Keratinocyte (primary cell): Measurements from ENCODE around the gene KIAA1958. TPM values are rescaled to one million over a fixed set of nuclear protein-coding genes. Genes with fewer than 3 reads are reported as not detected.

ENCODE experiments used
- DNase-seq: peaks from one replicate; pipeline ENCODE4 v3.0.0-alpha.2; 2011; ENCODE audit warnings: low read depth, missing footprints, low spot score
- FAIRE-seq: peaks from 2 replicates; lab custom pipeline; 2011; peaks lifted over from hg19 to GRCh38; lab: Jason Lieb, UNC
- H2AFZ ChIP-seq: 2 replicates; pipeline ENCODE4 v1.6.0; 2012; ENCODE audit warnings: low read length, control low read depth, inconsistent platforms; ENCODE audit not compliant: control insufficient read depth
- H3K27ac ChIP-seq: 2 replicates; pipeline ENCODE4 v1.5.1; 2011; ENCODE audit warnings: low read length; ENCODE audit not compliant: control insufficient read depth, insufficient read depth
- H3K27me3 ChIP-seq: 3 replicates; pipeline ENCODE4 v1.6.0; 2011; ENCODE audit warnings: low read length; ENCODE audit not compliant: control insufficient read depth, insufficient read depth; ENCODE audit errors: extremely low read depth
- H3K36me3 ChIP-seq, 2 experiments: 2 replicates in 1 of 2; 3 replicates in 1 of 2; pipeline ENCODE4 v1.5.1; 2011; ENCODE audit warnings: low read length in 2 of 2, mild to moderate bottlenecking in 1 of 2; ENCODE audit not compliant: control insufficient read depth in 2 of 2, insufficient read depth in 2 of 2; ENCODE audit errors: extremely low read depth in 1 of 2
- H3K4me1 ChIP-seq: 3 replicates; pipeline ENCODE4 v1.5.1; 2011; ENCODE audit warnings: low read length; ENCODE audit not compliant: control insufficient read depth, insufficient read depth; ENCODE audit errors: extremely low read depth
- H3K4me2 ChIP-seq: 3 replicates; pipeline ENCODE4 v1.6.0; 2011; ENCODE audit warnings: low read depth, low read length; ENCODE audit not compliant: control insufficient read depth, insufficient read depth; ENCODE audit errors: extremely low read depth
- H3K4me3 ChIP-seq, 3 experiments: fragments of 200-600 bp in 1 of 3; sonication (generic) in 1 of 3; 2 replicates in 2 of 3; 3 replicates in 1 of 3; pipeline ENCODE4 v1.5.1; 2011 to 2016; ENCODE audit warnings: low read length in 3 of 3, mild to moderate bottlenecking in 3 of 3, control low read depth in 2 of 3, inconsistent platforms in 1 of 3, low read depth in 1 of 3, mixed read lengths in 1 of 3, mixed run types in 1 of 3, moderate library complexity in 1 of 3; ENCODE audit not compliant: control insufficient read depth in 2 of 3, insufficient read depth in 2 of 3; ENCODE audit errors: extremely low read depth in 1 of 3
- H3K79me2 ChIP-seq: 2 replicates; pipeline ENCODE4 v1.6.0; 2012; ENCODE audit warnings: low read length; ENCODE audit not compliant: control insufficient read depth, insufficient read depth
- H3K9ac ChIP-seq: 3 replicates; pipeline ENCODE4 v1.6.0; 2011; ENCODE audit warnings: low read length; ENCODE audit not compliant: control insufficient read depth, insufficient read depth; ENCODE audit errors: extremely low read depth
- H3K9me1 ChIP-seq: 3 replicates; pipeline ENCODE4 v1.6.0; 2011; ENCODE audit warnings: low read length; ENCODE audit not compliant: control insufficient read depth, insufficient read depth; ENCODE audit errors: extremely low read depth
- H3K9me3 ChIP-seq: 2 replicates; pipeline ENCODE4 v1.5.1; 2012; ENCODE audit warnings: low read depth, low read length; ENCODE audit not compliant: control insufficient read depth
- H4K20me1 ChIP-seq: 3 replicates; pipeline ENCODE4 v1.6.0; 2011; ENCODE audit warnings: low read length; ENCODE audit not compliant: control insufficient read depth, insufficient read depth; ENCODE audit errors: extremely low read depth
- EZH2 ChIP-seq: IDR thresholded peaks from one replicate; pipeline ENCODE4 v1.6.1; 2012; ENCODE audit warnings: inconsistent platforms, mild to moderate bottlenecking, low read length, moderate library complexity
- dilution Hi-C: fragments of 300-500 bp; cut with MboI; formaldehyde crosslinking; loops from one replicate; pipeline ENCODE4 v1.7.0; 2020; ENCODE audit warnings: low sequenced_read_pairs; ENCODE audit not compliant: extremely low pct_ligation_motif_present
- polyA plus RNA-seq, 5 experiments: library from polyadenylated mRNA; depleted of rRNA in 3 of 5; stranded (reverse) in 3 of 5; stranded (forward) in 1 of 5; unstranded in 1 of 5; fragments of >200 nt; gene quantifications; 1 replicate in 1 of 5; 2 replicates in 3 of 5; 3 replicates in 1 of 5; pipeline versions ENCODE4 v1.2.1 to v1.2.3, GENCODE V29; 2011 to 2012; ENCODE audit warnings: missing spikeins in 2 of 5, low read depth in 1 of 5, low replicate concordance in 1 of 5
- TF ChIP-seq, protein P1 (sequence below), 3 experiments: IDR thresholded peaks in 1 of 3; conservative IDR thresholded peaks in 1 of 3; optimal IDR thresholded peaks in 1 of 3; 2 replicates in 2 of 3; 3 replicates in 1 of 3; pipeline versions ENCODE3 to v1.5.1; 2011; ENCODE audit warnings: low read length in 3 of 3, mild to moderate bottlenecking in 3 of 3, moderate library complexity in 2 of 3, control low read depth in 1 of 3, inconsistent platforms in 1 of 3; ENCODE audit not compliant: insufficient read depth in 2 of 3; ENCODE audit errors: extremely low read depth in 1 of 3

The KIAA1958 gene
- polyA plus RNA-seq, 1 donor (not counting 4 experiments of a cell fraction or from before 2014, with no cell fraction given): 0.84 TPM

DNA sequence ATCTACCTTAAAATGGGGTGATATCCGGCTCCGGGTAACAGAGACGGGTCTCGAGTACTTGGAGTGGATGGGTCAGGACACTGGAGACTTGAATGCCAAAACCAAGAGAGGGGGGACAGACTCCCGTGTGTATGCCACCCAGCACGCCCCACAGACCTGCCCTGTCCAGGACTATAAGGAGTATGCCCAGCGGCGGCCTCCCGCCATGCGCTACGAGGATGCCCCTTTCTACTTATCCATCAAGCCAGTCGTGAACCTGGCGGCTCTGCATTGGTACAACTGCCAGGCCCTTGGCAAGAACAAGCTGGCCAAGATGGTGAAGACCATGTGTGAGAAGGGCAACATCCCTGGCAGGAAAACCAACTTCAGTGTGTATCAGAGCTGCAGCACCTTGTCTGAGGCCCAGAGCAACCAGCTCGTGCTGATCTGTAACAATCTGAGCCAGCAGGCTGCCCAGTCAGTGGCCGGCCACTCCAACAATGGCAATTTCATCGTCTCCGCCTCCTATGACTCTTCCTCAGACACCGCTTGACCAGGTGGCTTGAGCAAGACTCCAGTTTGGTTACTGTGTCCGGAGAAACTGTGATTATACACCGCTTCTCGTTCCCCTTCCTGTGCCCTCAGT lies 131.9 kb downstream of the KIAA1958 start:
- dilution Hi-C loops: no loop called here
- Histone ChIP-seq H3K36me3 (no peaks in the 10 kb centered on the region), H4K20me1 (no peaks in the 10 kb centered on the region), H3K9me1 (no peaks in the 10 kb centered on the region), H3K27ac (no peak overlapping the region), H3K79me2 (no peaks in the 10 kb centered on the region), H3K27me3 (no peaks in the 10 kb centered on the region), H2AFZ (no peak overlapping the region), H3K4me1 (no peaks in the 10 kb centered on the region), H3K4me3 (no peak overlapping the region), H3K9ac (no peak overlapping the region), H3K4me2 (no peak overlapping the region), H3K9me3 (no peaks in the 10 kb centered on the region)
- no peak for DNase-seq
- FAIRE-seq: no peak
- TF ChIP-seq, protein P1, sequence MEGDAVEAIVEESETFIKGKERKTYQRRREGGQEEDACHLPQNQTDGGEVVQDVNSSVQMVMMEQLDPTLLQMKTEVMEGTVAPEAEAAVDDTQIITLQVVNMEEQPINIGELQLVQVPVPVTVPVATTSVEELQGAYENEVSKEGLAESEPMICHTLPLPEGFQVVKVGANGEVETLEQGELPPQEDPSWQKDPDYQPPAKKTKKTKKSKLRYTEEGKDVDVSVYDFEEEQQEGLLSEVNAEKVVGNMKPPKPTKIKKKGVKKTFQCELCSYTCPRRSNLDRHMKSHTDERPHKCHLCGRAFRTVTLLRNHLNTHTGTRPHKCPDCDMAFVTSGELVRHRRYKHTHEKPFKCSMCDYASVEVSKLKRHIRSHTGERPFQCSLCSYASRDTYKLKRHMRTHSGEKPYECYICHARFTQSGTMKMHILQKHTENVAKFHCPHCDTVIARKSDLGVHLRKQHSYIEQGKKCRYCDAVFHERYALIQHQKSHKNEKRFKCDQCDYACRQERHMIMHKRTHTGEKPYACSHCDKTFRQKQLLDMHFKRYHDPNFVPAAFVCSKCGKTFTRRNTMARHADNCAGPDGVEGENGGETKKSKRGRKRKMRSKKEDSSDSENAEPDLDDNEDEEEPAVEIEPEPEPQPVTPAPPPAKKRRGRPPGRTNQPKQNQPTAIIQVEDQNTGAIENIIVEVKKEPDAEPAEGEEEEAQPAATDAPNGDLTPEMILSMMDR (optimal IDR thresholded peaks at IDR 0.05 in 1 of 3, IDR thresholded peaks at IDR 0.05 in 1 of 3, conservative IDR thresholded peaks at IDR 0.05 in 1 of 3; ENCODE audit: extremely low read depth in 1 of 3, insufficient read depth in 2 of 3, low read length in 3 of 3): no peak
- no peak for TF ChIP-seq EZH2

DNA sequence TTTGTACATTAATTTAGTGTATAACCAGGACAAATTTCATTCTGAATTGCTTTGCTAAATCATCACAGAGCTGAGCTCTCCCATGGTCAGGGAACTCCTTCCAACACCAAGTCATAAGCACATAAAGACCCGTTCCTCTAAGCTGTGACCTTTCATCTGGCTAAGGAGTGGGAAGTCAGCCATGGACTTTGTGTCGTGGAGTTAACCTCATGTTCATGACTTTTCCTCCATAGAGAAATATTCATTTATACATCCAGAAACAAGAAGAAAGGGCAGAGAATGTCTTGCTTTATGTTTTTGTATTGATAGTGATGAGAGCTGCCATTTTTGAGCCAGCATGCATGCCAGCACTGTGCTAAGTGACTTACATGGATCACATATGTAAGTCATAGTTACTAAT lies 133.8 kb downstream of the KIAA1958 start:
- Histone ChIP-seq H3K79me2 (no peaks in the 10 kb centered on the region), H3K4me3 (no peak overlapping the region), H3K4me2 (no peak overlapping the region), H3K9me1 (no peaks in the 10 kb centered on the region), H3K27me3 (no peaks in the 10 kb centered on the region), H2AFZ (no peak overlapping the region), H3K27ac (no peak overlapping the region), H3K4me1 (no peaks in the 10 kb centered on the region), H3K9me3 (no peaks in the 10 kb centered on the region), H3K36me3 (no peaks in the 10 kb centered on the region), H3K9ac (no peak overlapping the region), H4K20me1 (no peaks in the 10 kb centered on the region)
- FAIRE-seq (no peak), DNase-seq (no peak)
- TF ChIP-seq EZH2: no peak
- TF ChIP-seq, protein P1 (optimal IDR thresholded peaks at IDR 0.05 in 1 of 3, IDR thresholded peaks at IDR 0.05 in 1 of 3, conservative IDR thresholded peaks at IDR 0.05 in 1 of 3; ENCODE audit: extremely low read depth in 1 of 3, insufficient read depth in 2 of 3, low read length in 3 of 3): no peak
- dilution Hi-C loops: no loop called here
